Fibroblast of villous mesenchyme (primary cell): ENCODE results near the gene PRDM7. TPM values are rescaled to one million over a fixed set of nuclear protein-coding genes. Genes with fewer than 3 reads are reported as not detected.

ENCODE experiments used
- DNase-seq: peaks from one replicate; pipeline ENCODE4 v3.0.0-alpha.2; 2010; ENCODE audit warnings: low read depth
- H3K4me3 ChIP-seq: 2 replicates; pipeline ENCODE4 v1.5.1; 2011; ENCODE audit warnings: low read depth, mild to moderate bottlenecking, low read length
- CTCF ChIP-seq: IDR thresholded peaks from 2 replicates; pipeline ENCODE4 v1.5.1; 2012; ENCODE audit warnings: low read depth, mild to moderate bottlenecking, low read length; ENCODE audit not compliant: insufficient read depth
- total RNA-seq: library from RNA; depleted of rRNA; stranded (reverse); fragments of >200 nt; gene quantifications from 2 replicates; pipeline ENCODE4 v1.2.3, GENCODE V29; 2012

The PRDM7 gene
- total RNA-seq, 1 donor = not detected

DNA sequence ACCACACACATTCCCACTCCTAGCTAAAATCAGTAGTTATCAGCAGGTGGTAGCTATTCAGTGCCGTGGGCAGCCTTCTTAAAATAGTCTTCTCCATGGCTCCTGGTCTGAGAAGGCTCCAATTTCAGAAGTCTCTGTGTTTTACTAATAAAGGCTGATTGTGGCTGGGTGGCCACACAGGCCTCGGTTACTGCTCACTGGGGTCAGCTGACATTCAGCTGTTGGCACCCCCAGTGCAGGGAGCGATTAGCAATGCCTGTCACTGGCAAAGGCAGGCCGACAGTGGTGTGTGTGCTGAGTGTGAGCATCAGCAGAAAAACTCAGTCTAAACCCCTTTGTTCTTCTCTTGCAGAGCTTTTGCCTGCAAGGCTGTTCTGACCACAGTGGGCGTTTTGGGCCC is 41.2 kb downstream of the PRDM7 start:
- no peak for TF ChIP-seq CTCF
- no peak overlapping the region for H3K4me3 ChIP-seq
- DNase-seq = no peak

GRCh38 chr16:90034504-90034903 is 42.6 kb downstream of the PRDM7 start:
- no peak for TF ChIP-seq CTCF
- DNase-seq = no peak

DNA sequence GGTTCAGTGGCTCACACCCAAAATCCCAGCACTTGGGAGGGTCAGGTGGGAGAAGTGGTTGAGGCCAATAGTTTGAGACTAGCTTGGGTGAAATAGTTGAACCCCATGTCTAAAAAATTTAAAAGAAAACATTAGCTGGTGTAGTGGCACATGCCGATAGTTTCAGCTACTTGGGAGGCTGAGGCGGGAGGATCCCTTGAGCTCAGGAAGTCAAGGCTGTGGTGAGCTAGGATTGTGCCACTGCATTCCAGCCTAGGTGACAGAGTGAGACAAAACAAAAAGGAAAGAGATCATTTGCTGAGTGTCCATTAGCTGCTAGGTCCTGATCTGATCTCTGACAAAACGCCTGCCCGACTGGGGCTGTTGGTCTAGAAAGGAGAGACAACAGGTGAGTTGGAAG is 43.7 kb downstream of the PRDM7 start:
- TF ChIP-seq CTCF = no peak
- H3K4me3 ChIP-seq = no peak overlapping the region
- DNase-seq = no peak

More at GRCh38 chr16:90034504-90034903, 42.6 kb downstream of the PRDM7 start:
- no peak overlapping the region for H3K4me3 ChIP-seq

DNA sequence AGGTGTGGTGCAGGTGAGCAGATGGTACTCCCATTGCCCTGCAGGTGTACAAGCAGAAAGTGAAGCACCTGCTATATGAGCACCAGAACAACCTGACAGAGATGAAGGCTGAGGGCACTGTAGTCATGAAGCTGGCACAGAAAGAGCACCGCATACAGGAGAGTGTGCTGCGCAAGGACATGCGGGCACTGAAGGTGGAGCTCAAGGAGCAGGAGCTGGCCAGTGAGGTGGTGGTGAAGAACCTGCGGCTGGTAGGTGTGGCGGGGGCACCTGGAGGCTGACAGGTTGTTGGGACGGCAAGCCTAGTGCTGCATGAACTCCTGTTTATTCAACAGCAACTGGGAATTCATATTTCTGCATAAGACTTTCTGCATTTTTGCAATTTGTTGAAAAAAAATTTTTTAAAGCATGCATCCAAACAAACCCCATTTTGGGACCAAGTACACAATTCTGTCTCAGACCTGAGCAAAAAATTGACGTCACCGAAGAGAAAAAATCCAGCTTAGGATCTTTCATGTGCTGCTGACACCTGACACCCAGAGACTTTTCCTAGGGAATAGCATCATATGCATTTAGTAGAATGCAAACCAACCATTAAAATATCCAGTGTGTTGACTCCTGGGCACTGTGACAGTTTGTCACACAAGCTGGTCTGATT is 44.3 kb downstream of the PRDM7 start:
- TF ChIP-seq CTCF = no peak
- H3K4me3 ChIP-seq = no peak overlapping the region
- DNase-seq = peak; percentile 61

DNA sequence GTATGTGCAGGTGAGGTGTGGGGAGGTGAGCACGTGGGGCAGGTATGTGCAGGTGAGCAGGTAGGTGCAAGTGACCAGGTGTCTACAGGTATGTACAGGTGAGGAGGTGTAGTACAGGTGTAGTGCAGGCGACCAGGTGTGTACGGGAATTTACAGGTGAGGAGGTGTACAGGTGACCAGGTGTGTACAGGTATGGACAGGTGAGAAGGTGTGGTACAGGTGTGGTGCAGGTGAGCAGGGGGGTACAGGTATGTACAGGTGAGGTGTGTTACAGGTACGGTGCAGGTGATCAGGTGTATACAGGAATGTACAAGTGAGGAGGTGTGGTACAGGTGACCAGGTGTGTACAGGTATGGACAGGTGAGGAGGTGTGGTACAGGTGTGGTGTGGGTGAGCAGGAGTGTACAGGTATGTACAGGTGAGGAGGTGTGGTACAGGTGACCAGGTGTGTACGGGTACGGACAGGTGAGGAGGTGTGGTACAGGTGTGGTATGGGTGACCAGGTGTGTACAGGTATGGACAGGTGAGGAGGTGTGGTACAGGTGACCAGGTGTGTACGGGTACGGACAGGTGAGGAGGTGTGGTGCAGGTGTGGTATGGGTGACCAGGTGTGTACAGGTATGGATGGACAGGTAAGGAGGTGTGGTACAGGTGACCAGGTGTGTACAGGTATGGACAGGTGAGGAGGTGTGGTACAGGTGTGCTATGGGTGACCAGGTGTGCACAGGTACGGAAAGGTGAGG is 45.0 kb downstream of the PRDM7 start:
- H3K4me3 ChIP-seq = no peak overlapping the region
- TF ChIP-seq CTCF = no peak
- peak; percentile 62 for DNase-seq

DNA sequence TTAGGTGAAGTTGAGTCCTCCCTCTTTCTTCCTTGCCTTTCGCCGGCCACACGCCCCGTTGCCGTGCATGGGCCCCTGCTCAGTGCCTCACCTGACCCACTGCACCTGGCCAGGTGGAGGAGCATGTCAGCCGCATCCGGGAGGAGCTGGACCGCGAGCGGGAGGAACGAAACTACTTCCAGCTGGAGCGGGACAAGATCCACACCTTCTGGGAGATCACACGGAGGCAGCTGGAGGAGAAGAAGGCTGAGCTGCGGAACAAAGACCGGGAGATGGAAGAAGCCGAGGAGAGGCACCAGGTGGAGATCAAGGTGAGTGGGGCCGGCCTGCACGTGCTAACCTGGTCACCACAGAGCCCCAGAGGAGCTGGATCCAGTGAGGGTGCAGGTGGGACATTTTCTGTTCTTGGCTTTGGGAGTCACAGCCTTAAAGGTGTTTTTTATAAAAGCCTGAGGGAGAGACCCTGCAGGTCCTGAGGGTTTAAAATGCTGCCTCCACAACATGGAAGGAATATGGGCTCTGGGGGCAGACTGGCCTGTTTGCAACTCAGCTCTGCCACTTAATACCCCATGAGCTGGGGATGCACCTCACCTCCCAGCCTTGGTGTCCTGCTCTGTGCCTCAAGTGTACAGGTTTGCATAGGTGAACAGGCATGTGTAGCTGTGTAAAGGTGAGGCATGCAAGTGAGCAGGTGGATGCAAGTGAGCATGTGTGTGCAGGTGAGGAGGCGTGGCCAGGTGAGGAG is 45.8 kb downstream of the PRDM7 start:
- H3K4me3 ChIP-seq = no peak overlapping the region
- TF ChIP-seq CTCF = no peak
- DNase-seq = no peak
